Hypothalamus (tissue), 51 donors: ENCODE measurements around the gene TXNL4B.
"Not testable (repeated sequence)": the region's sequence is repeated elsewhere in the genome, so short reads cannot be mapped to it uniquely, and the experiment has no call there.

ENCODE experiments used
- DNase-seq, 51 donors: peaks; one replicate each; lab custom pipeline; 2025; lab: John Stamatoyannopoulos, UW

TXNL4B gene

DNA sequence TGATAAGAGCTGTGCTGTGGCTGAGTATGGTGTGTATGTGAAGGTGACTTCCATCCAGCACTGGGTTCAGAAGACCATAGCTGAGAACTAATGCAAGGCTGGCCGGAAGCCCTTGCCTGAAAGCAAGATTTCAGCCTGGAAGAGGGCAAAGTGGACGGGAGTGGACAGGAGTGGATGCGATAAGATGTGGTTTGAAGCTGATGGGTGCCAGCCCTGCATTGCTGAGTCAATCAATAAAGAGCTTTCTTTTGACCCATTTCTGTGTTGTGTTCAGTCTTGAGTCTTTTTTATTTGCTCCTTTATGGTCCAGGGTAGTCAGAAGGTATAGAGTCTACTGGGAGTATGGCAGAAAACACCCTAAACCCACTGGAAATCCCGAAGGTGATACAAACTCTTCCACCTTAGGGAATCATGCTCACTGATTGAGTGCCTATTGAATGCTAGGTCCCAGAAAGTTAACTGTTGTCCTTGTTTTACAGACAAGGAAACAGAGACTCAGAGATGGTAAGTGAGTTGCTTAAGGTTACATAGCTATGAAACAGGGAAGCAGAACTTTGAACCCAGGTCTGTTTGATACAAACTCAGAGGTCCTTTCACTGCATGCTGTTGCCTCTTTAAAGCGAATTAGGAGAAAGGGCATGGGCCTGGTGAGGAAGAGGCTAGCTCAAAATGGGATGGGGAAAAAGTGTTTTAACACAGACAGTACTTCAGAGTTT is 16.3 kb downstream of the TXNL4B start:
- DNase-seq = not testable (repeated sequence)

DNA sequence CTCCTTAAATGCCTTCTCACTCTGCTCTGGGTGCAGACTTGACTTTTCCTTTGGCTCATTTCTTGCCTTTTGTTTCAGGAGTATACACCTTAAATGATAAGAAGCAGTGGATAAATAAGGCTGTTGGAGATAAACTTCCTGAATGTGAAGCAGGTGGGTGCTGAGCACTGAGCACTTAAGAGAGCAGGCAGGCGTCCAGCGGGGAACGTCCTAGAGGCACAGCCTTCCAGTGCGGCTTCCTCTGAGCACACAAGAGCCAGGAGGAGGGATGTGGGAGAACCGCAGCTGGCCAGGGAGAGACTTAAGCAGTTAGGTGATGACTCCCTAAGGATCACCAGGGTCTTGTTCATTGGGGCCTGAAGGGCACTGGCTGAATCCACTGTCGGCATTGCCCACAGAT is 18.4 kb downstream of the TXNL4B start:
- DNase-seq = not testable (repeated sequence)

- DNase-seq = peak in 37 of 51 donors; percentile 6 to 77 (median 33)
These were observed 19.7 kb downstream of the TXNL4B start for GRCh38 chr16:72073560-72074230.

DNA sequence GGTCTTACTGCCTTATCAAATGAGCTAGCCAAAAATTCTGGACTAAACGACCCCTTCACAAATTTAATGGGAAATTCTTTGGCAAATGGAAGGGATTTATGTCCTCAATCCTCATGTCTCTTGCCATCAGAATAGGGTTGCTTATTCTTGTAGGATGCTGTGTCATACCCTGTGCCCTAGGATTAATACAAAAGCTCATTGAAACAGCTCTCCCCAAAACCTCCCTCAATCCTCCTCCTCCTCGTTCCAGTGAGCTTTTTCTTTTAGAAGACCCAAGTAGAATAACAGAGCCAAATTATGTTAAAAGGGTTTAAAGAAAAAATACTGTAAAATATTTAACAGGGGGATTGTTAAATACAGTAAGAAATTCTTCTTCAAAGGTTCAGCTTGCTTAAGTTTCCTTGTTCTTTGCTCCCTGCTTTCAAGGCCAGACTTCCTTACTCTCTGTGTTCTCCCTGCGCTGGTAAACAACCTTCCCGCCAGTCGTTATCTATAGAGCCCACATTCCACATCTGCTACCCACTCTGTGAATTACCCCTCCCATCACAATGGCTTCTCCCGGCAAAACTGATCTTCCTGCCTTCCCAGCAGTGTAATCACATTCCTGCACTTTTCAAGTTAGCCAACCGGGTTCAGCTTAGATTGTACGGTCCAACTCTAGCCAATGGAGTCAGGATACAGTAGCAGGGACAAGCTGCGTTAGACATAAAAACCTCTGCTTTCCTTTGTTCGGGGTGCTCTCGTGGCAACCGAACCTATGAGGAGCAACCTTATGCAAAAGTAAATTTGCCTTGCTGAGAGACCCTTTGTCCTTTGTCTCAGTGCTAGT is 20.7 kb downstream of the TXNL4B start:
- peak in 11 of 51 donors; percentile 0 to 59 (median 16) for DNase-seq

- no peak for DNase-seq
These were observed 24.5 kb downstream of the TXNL4B start for GRCh38 chr16:72068930-72069329.

GRCh38 chr16:72066747-72067146 is 26.7 kb downstream of the TXNL4B start:
- peak in 8 of 51 donors; percentile 4 to 47 (median 16) for DNase-seq

DNA sequence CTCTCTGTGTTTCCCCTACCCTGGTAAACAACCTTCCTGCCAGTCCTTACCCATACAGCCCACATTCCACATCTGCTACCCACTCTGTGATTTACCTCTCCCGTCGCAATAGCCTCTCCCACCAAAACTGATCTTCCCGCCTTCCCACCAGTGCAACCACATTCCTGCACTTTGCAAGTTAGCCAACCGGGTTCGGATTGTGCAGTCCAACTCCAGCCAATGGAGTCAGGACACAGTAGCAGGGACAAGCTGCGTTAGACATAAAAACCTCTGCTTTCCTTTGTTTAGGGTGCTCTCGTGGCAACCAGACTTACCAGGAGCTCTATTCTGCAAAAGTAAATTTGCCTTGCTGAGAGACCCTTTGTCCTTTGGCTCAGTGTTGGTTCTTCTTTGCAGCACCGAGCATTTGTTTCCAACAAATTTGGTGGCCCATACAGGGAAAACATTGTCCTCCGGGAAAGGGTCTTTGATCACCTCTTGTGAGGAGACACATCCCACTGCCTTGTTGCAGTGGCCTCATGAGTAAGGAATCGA is 29.0 kb downstream of the TXNL4B start:
- DNase-seq = no peak

GRCh38 chr16:72061564-72061963 is 31.9 kb downstream of the TXNL4B start:
- no peak for DNase-seq

DNA sequence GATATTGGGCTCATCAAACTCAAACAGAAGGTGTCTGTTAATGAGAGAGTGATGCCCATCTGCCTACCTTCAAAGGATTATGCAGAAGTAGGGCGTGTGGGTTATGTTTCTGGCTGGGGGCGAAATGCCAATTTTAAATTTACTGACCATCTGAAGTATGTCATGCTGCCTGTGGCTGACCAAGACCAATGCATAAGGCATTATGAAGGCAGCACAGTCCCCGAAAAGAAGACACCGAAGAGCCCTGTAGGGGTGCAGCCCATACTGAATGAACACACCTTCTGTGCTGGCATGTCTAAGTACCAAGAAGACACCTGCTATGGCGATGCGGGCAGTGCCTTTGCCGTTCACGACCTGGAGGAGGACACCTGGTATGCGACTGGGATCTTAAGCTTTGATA is 33.0 kb downstream of the TXNL4B start:
- no peak for DNase-seq

GRCh38 chr16:72059060-72059459 is 34.4 kb downstream of the TXNL4B start:
- DNase-seq = not testable (repeated sequence)

DNA sequence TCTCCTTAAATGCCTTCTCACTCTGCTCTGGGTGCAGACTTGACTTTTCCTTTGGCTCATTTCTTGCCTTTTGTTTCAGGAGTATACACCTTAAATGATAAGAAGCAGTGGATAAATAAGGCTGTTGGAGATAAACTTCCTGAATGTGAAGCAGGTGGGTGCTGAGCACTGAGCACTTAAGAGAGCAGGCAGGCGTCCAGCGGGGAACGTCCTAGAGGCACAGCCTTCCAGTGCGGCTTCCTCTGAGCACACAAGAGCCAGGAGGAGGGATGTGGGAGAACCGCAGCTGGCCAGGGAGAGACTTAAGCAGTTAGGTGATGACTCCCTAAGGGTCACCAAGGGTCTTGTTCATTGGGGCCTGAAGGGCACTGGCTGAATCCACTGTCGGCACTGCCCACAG is 36.1 kb downstream of the TXNL4B start:
- DNase-seq = not testable (repeated sequence)

- no peak for DNase-seq
These were observed 37.5 kb downstream of the TXNL4B start for GRCh38 chr16:72055911-72056310.

DNA sequence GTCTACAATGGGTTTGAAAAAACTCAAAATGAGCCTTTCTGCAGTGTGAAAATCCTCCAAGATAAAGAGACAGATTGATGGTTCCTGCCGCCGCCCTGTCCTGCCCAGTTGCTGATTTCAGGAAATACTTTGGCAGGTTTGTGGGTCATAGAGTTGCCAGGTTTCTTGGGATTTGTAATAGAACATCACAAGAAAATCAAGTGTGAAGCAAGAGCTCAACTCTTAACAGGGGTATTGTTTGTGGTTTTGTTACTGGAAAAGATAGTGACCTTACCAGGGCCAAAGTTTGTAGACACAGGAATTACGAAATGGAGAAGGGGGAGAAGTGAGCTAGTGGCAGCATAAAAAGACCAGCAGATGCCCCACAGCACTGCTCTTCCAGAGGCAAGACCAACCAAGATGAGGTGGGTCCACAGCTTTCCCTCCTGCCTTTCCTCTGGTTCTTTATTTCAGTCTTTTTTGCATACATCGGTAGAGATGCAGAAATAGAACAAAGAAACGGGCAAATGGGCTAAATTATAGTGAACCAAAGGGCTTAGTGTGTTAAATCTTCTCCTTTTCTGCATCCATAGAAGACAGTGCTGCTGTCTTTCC is 39.1 kb downstream of the TXNL4B start, which contains the start of gene HP:
Gene HP (plus strand): TSS at position 252 of the 594 bp plus-strand sequence. CDS start 148 bp downstream, at position 400.
- DNase-seq = not testable (repeated sequence)

DNA sequence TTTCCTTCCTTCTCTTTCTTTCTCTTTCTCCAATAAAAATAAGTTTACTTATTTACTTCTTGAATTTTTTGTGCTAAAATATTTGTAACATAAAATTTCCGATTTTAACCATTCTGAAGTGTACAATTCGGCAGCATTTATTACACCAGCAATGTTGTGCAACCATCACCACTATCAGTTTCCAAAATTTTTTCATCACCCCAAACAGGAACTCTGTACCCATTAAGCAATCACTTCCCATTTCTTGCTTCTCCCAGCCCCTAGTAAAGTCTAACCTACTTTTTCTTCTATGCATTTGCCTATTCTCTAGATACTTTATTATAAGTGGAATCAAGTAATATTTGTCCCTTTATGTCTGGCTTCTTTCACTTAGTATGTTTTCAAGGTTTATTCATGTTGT is 41.6 kb downstream of the TXNL4B start:
- no peak for DNase-seq

DNA sequence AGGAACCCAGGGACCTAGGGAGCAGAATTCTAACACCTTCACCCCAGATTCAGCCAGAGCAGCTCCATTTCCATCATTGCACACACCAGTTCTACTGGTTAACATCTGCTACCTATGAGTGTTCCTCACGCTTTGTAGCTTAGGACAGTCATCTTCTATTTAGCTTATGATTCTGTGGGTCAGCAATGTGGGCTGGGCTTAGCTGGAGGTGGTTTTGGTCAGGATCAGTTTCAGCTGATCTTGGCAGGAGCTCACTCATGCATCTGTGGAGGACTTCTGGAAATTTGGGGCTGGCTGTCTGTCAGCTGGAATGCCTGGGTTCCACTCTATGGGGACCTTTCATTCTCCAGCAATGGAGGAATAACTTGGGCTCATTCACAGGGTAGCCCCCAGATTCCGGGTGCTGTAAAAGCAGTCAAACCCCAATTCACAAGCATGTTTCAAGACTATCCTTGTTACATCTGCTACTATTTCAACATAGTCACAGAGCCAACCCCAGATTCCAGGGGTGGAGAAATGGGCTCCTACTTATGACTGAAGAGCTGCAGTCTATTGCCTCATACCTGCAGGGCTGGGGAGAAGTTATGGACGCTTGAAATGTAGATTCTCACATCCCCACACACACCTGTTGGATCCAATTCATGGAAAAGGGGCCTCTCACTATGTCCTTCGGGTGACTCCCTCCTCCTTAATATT is 42.5 kb downstream of the TXNL4B start:
- no peak for DNase-seq

GRCh38 chr16:72049110-72049509 is 44.3 kb downstream of the TXNL4B start:
- DNase-seq = no peak

DNA sequence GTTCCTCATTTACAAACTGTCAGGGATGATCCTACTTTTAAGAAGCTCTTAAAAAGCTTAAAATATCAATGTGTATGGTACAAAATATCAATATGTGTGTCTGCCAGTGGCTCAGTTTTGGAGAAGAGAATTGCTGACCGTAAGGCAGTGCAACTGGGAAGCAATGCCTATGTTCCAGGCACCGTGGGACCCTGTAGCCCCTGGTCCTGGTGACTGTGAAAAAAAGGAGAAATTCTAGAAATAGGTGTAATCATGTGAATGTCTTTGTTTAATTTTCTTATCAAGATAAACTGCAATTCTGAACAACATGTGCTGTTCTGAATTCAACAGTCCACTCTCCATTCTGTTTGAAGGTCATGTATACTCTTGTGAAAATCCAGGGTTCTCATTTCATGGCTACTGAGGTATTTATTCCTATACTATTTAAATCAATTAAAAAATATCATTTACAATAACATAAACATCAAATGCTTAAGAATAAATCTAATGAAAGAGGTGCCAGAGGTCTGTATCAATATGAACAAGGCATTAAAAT is 48.5 kb downstream of the TXNL4B start:
- no peak for DNase-seq

DNA sequence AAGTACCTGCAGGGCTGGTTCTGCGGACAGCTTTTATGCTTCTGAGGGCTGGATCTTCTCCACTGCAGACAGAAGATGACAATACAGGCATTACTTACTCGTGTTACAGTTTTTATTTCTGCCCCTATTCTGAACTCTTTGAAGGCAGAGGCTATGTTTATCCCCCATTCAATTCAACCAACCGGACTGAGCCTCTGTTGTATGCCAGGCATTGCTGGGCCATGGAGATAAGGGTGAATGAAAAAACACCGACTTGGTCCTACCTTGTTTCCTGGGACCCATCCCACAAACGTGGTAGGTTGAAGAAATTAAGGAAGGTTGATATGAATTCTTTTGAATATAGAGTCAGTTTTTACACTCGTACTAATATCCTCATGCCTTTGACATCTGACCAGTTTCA is 49.1 kb downstream of the TXNL4B start:
- no peak for DNase-seq

GRCh38 chr16:72043539-72043938 is 49.9 kb downstream of the TXNL4B start:
- no peak for DNase-seq

- DNase-seq = no peak
These were observed 50.4 kb downstream of the TXNL4B start for GRCh38 chr16:72043058-72043457.
